IPS-15b (cell line): Measurements from ENCODE around the gene SHC3.

Experiments
- H3K27me3 ChIP-seq: one replicate; pipeline ENCODE4 v1.6.1; 2013; ENCODE audit warnings: low read length; ENCODE audit not compliant: control insufficient read depth, insufficient read depth
- H3K36me3 ChIP-seq: one replicate; pipeline ENCODE4 v1.6.1; 2013; ENCODE audit warnings: low read length; ENCODE audit not compliant: control insufficient read depth, insufficient read depth
- H3K4me1 ChIP-seq: one replicate; pipeline ENCODE4 v1.6.1; 2013; ENCODE audit warnings: mild to moderate bottlenecking, low read length; ENCODE audit not compliant: control insufficient read depth, insufficient read depth
- H3K4me3 ChIP-seq: one replicate; pipeline ENCODE4 v1.5.1; 2013; ENCODE audit warnings: low read depth, low read length
- H3K9ac ChIP-seq: one replicate; pipeline ENCODE4 v1.6.1; 2013; ENCODE audit warnings: low read depth, mild to moderate bottlenecking, low read length
- H3K9me3 ChIP-seq: one replicate; pipeline ENCODE4 v1.6.1; 2013; ENCODE audit warnings: mild to moderate bottlenecking, low read length; ENCODE audit not compliant: control insufficient read depth, insufficient read depth

The SHC3 gene

DNA sequence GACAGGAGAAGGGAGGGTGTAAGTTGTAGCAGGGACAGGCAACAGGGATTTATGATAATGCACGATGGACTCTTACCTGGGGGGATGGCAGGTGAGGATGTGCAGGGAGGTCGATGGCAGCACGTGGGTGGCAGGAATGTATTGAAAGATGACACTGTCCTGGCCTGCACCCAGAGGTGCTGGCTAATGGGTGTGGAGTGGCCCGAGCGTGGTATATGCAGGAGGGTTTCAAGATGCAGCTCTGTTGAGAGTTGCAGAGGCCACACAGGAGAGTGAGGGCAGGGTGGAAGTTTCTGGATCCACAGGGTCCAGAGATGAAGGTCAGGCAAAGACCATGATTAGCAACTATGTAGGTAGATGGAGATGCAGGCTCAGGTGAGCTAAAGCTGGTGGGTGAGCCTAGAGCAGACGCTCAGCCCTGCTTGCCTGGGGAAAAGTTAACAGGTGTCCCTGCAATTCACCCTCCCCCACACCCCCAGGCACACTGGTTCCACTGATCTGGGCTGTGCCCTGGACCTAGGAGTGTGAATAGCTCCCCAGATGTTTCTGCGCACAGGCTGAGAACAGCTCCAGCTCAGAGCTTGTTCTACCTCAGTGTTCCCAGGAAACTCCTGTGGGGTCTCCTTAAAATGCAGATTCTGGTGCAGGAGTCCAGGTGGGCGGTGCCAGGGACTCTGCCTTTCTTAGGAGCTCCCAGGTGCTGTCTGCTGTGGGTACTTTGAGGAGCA lies 208.8 kb downstream of the SHC3 start:
- no peaks in the 10 kb centered on the region for H3K9me3 ChIP-seq
- H3K9ac ChIP-seq, result no peak overlapping the region
- no peaks in the 10 kb centered on the region for H3K36me3 ChIP-seq
- H3K27me3 ChIP-seq, result no peaks in the 10 kb centered on the region
- H3K4me1 ChIP-seq, result no peaks in the 10 kb centered on the region
- H3K4me3 ChIP-seq, result no peak overlapping the region

GRCh38 chr9:88968799-88969198 lies 209.8 kb downstream of the SHC3 start:
- no peak overlapping the region for H3K9ac ChIP-seq

DNA sequence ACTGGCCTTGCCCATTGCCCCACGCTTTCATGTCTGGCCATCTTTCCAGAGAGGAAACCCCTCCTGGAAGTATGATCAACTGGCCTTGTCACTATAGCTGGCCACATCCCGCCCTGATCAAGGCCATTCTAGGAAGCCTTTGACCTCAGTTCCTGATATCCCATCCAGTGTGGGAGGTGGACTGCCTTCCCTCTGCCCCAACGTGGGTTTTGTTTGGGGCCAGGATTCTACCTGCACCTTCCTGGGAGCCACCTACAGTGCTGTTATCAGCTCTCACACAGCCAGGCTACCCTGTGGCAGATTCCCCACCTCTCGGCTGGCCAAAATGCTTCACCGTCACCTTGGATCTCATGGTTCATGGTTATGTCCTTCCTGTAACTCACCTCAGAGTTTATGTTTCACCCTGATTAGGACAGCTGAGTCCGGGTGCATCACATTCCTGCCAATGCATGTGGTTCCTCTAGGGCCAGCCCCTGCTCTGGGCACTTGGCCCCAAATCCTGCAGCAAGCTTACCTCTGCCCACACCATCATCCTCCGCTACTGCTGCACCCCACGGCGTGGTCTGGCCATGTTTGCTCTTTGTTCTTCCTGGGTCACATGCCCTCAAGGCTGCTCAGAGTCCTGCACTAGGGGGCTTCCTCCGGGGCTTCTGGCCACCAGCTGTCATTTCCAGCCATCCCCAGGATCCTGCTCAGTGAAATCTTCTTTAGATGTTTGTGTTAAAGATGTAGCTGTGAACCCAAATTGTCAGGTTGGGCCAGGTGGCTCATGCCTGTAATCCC lies 211.5 kb downstream of the SHC3 start:
- Histone ChIP-seq H3K27me3 (peaks cover 2% of the 10 kb centered on the region), H3K9me3 (no peaks in the 10 kb centered on the region)

More at GRCh38 chr9:88968799-88969198, 209.8 kb downstream of the SHC3 start:
- Histone ChIP-seq H3K4me1 (no peaks in the 10 kb centered on the region), H3K27me3 (no peaks in the 10 kb centered on the region), H3K36me3 (no peaks in the 10 kb centered on the region), H3K9me3 (no peaks in the 10 kb centered on the region), H3K4me3 (no peak overlapping the region)

GRCh38 chr9:88965473-88965872 lies 213.1 kb downstream of the SHC3 start:
- H3K9ac ChIP-seq, result no peak overlapping the region
- H3K4me3 ChIP-seq, result no peak overlapping the region
- H3K9me3 ChIP-seq, result no peaks in the 10 kb centered on the region
- no peaks in the 10 kb centered on the region for H3K36me3 ChIP-seq
- H3K4me1 ChIP-seq, result no peaks in the 10 kb centered on the region
- H3K27me3 ChIP-seq, result peaks cover 2% of the 10 kb centered on the region

More for the DNA sequence above, 211.5 kb downstream of the SHC3 start:
- no peaks in the 10 kb centered on the region for H3K36me3 ChIP-seq
- H3K4me3 ChIP-seq, result no peak overlapping the region
- no peaks in the 10 kb centered on the region for H3K4me1 ChIP-seq
- no peak overlapping the region for H3K9ac ChIP-seq

- Histone ChIP-seq H3K9ac (no peak overlapping the region), H3K4me1 (peaks cover 3% of the 10 kb centered on the region), H3K9me3 (no peaks in the 10 kb centered on the region), H3K36me3 (no peaks in the 10 kb centered on the region), H3K27me3 (peaks cover 2% of the 10 kb centered on the region), H3K4me3 (no peak overlapping the region)
Observed at GRCh38 chr9:88960632-88961031, 218.0 kb downstream of the SHC3 start.

GRCh38 chr9:88959727-88960469 lies 218.7 kb downstream of the SHC3 start:
- H3K9me3 ChIP-seq, result no peaks in the 10 kb centered on the region
- H3K9ac ChIP-seq, result no peak overlapping the region
- H3K27me3 ChIP-seq, result peaks cover 2% of the 10 kb centered on the region
- H3K4me1 ChIP-seq, result peaks cover 3% of the 10 kb centered on the region
- H3K36me3 ChIP-seq, result no peaks in the 10 kb centered on the region
- no peak overlapping the region for H3K4me3 ChIP-seq

DNA sequence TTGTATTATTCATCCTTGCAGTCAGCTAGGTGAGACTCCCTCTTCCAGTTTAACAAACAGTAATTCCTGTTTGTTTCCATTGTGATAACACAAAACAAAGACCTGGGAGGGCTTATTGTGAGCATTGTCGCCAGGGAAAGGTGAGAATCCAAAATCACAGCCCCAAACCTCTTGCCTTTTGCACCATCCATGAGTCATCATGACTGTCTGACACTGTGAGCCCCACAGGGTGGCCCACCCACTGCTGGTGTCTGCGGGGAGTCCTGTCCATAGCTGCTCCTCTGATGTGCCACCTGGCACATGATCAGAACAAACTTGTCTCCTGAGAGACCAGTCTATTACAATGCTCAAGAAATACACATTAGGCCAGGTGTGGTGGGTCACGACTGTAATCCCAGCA lies 221.1 kb downstream of the SHC3 start:
- Histone ChIP-seq H3K36me3 (no peaks in the 10 kb centered on the region), H3K4me3 (no peak overlapping the region), H3K9ac (no peak overlapping the region), H3K4me1 (peaks cover 3% of the 10 kb centered on the region), H3K9me3 (no peaks in the 10 kb centered on the region), H3K27me3 (peaks cover under 1% of the 10 kb centered on the region)
